Gastroesophageal sphincter (tissue), 3 donors: Measurements from ENCODE around the gene HECW1.

Source experiments
- CTCF ChIP-seq, 4 experiments: fragments of 200-600 bp in 2 of 4; fragments of 450-650 bp in 2 of 4; sonication (generic) in 1 of 4; IDR thresholded peaks; one replicate each; pipeline ENCODE4 v1.5.1; 2017 to 2019; ENCODE audit warnings: antibody characterized with exemption in 4 of 4, mild to moderate bottlenecking in 2 of 4, moderate library complexity in 2 of 4
- EP300 ChIP-seq: sonication (generic); formaldehyde crosslinking; IDR thresholded peaks from one replicate; pipeline ENCODE4 v1.6.1; 2017; ENCODE audit warnings: antibody characterized with exemption, mild to moderate bottlenecking

GRCh38 chr7:43479042-43479441 is 366.6 kb downstream of the HECW1 start:
- TF ChIP-seq CTCF (IDR thresholded peaks at IDR 0.05) (no peak), EP300 (no peak)
